Motor neuron (in vitro differentiated cells): ENCODE results near the gene MTA1. TPM values are rescaled to one million over a fixed set of nuclear protein-coding genes. Genes with fewer than 3 reads are reported as not detected.

Source experiments
- ATAC-seq, 8 experiments: fragments of 200-7000 bp; cut with Tn5 transposase; replicated peaks in 6 of 8; 2 replicates each; pipeline ENCODE4 v1.8.0; 2021; ENCODE audit warnings: mild to moderate bottlenecking in 8 of 8, moderate library complexity in 8 of 8
- H3K27ac ChIP-seq, 2 donors: fragments of 250-450 bp; sonication (Bioruptor Pico); 2 replicates each; pipeline ENCODE4 v1.9.0; 2021; ENCODE audit warnings: antibody characterized with exemption in 2 of 2, mild to moderate bottlenecking in 2 of 2, moderate library complexity in 1 of 2
- H3K4me1 ChIP-seq, 2 donors: fragments of 250-450 bp; sonication (Bioruptor Pico); replicated peaks in 1 of 2; 2 replicates each; pipeline ENCODE4 v1.6.1; 2021; ENCODE audit warnings: antibody characterized with exemption in 2 of 2, mild to moderate bottlenecking in 2 of 2, moderate library complexity in 1 of 2
- H3K4me3 ChIP-seq, 5 donors: fragments of 250-450 bp; sonication (Bioruptor Pico); 2 replicates each; pipeline ENCODE4 v1.9.0; 2021; ENCODE audit warnings: antibody characterized with exemption in 5 of 5, mild to moderate bottlenecking in 5 of 5, moderate library complexity in 4 of 5
- WGBS, 10 experiments: fragments of 450-650 bp; shearing (Covaris generic); methylation state at CpG; one replicate each; pipeline ENCODE4 v1.0.0; 2022; 5-methylcytosine and 5-hydroxymethylcytosine counted together
- in situ Hi-C, 9 experiments: fragments of 400-800 bp; cut with MboI; loops; one replicate each; pipeline ENCODE4 v1.15.0; 2021; ENCODE audit warnings: low sequenced_read_pairs in 9 of 9, low pct_unique_long_range_greater_than_20kb in 2 of 9; ENCODE audit not compliant: unreplicated experiment in 9 of 9
- total RNA-seq, 8 experiments: library from RNA; unstranded; fragments of 300-600 nt; gene quantifications; 2 replicates each; pipeline versions ENCODE4 v1.2.3 to v1.2.4, GENCODE V29; 2022

The MTA1 gene
- 100 to 1,000 TPM in 1 of 8 experiments, 10 to 100 TPM in 7; 27.1 to 101 (median 52.4) TPM for total RNA-seq

DNA sequence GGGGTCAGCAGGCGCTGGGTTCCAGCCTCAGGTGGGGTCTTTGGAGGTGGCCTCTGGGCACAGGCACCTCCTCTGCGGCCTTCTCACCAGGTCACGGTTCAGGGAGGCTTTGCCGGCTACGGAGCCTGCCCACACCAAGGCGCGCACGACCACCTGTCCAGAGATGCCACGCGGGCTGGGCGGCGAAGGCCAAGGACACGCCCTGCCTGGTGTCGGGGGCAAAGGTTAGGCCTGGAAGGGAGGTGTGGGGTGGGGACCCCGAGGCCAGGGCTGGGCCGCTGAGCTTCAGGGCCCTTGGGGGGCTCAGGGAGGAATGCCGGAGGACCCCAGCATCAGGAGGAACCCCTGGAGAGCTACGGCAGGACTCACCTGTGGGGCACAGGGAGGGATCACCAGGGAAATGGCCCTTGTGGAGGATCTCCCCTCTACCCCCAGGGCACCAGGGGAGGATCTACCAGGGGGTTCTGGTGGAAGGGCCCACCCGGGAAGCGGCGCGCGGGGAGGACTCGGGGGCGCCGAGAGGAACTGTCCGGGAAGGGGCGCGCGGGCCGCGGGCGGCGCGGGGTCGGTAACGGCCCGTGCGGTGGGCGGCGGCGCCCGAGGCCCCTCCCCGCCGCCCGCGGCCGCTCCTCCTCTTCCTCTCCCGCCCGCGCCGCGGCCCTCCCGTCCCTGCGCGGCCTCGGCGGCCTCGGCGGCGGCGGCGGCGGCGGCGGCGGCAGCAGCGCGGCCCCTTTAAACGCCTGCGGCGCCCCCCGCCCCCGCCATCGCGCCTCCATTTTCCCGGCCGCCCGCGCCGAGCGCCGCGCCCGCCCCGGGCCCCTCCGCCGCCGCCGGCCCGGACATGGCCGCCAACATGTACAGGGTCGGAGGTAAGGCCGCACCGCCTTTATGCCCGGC lies at the start of gene MTA1:
MTA1 (plus strand) TSS at position 633 of the 897 bp plus-strand sequence; CDS start at position 842, 209 bp downstream.
- Histone ChIP-seq H3K27ac (peak within 1 kb of the TSS; percentile 35 to 89), H3K4me1 (peaks cover 24 to 26% of the 10 kb centered on the region in 2 donors), H3K4me3 (peak within 1 kb of the TSS; percentile 45 to 98 (median 76))
- in situ Hi-C loops: no loop called here
- WGBS, 10 experiments: no CpG with 5 or more reads among the region's 96 CpGs
- ATAC-seq: peak; percentile 11 to 58 (median 28)

DNA sequence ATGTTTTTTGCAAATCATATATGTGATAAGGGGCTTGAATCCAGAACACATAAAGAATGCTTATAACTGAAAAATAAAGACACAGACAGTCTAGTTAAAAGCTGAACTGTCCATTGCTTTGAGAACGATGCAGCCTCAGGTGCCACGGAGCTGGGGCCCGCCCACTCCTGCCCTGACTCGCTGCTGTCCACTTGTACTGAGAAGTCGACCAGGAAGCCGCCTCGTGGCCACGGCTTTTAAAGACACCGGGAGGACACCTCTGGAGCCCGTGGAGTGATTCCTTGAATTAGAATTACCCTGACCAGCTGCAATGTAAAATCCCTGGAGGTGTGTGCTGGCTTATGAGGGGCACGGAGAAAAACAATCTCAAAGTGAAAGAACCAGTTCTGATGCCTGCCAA lies 45.2 kb upstream of the MTA1 start:
- WGBS, 10 experiments: 79 to 100% (median 91%) methylated on average over 1 to 11 of the region's 11 CpGs; no CpG with 5 or more reads in 2 of the 10 experiments
- no peak for ATAC-seq
- in situ Hi-C loops: loop anchor here in 1 of 9 experiments (25.0 kb wide), 1 partner anchor 162 kb away; no protein-coding TSS in a partner anchor
- no peak overlapping the region for H3K27ac ChIP-seq
- H3K4me3 ChIP-seq: no peak overlapping the region
- no peaks in the 10 kb centered on the region for H3K4me1 ChIP-seq

DNA sequence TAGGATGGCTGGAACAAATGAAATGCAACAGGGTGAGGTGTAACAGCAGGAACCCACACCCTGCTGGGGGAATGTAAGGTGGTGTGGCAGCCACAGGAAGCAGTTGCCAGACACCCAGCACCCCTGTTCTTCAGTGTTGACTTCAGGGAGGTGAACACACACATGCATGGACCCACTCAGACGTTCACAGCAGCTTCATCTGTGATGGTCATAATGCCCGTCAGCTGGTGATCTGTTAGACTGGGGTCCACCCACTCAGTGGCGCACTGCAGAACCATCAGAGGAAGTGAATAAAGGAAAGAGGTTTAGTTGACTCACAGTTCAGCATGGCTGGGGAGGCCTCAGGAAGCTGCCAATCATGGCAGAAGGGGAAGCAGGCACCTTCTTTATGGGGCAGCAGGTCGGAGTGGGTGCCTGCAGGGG lies 44.0 kb upstream of the MTA1 start:
- H3K4me3 ChIP-seq: no peak overlapping the region
- H3K27ac ChIP-seq: no peak overlapping the region
- in situ Hi-C loops: no loop called here
- 60 to 100% (median 90%) methylated on average over 1 of the region's 4 CpGs; no CpG with 5 or more reads in 6 of the 10 experiments for WGBS, 10 experiments
- no peaks in the 10 kb centered on the region for H3K4me1 ChIP-seq
- ATAC-seq: no peak

DNA sequence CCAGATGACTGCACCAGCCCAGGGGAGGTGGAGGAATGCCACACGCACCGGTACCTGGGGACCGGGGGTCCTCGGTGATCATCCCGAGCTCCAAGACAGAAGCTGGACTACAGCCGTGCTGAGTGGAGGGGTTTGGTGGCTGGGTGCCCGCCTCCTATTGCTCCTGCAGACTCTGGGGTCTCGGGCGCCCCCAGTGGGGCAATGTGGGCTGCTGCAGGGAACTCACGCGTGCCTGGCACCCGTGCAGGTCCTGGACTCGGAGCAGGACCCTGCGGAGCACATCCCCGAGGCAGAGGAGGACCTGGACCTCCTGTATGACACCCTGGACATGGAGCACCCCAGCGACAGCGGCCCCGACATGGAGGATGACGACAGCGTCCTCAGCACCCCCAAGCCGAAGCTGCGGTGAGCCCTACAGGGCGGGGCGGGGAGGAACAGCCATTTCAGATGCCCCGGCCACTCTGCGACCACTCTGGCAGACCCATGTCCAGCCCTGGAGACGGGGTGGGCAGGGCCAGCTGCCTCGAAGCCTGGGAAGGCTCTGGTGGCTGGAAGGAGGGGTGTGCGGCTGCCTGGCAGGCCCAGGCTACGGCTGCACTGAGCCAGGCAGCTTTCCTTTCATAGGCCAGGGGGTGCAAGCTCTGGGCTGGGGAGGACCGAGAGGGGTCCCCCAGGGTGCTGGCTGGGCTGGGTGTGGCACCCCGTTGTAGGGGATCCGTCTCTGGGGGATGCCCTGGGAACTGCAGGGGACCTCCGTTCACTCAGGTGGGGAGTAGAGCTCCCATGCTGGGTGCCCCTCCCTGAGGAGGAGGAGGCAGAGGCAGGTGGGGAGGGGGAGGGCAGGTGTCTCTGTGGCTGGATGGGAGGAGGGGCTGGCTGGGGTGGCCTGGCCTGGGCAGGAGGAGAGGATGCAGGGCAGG lies 42.8 kb upstream of the MTA1 start:
- Histone ChIP-seq H3K4me1 (no peaks in the 10 kb centered on the region), H3K4me3 (no peak overlapping the region), H3K27ac (no peak overlapping the region)
- peak in 2 of 8 experiments; percentile 10 to 22 for ATAC-seq
- WGBS, 10 experiments: 88% methylated on average over 5 of the region's 34 CpGs; no CpG with 5 or more reads in 9 of the 10 experiments
- in situ Hi-C loops: no loop called here

DNA sequence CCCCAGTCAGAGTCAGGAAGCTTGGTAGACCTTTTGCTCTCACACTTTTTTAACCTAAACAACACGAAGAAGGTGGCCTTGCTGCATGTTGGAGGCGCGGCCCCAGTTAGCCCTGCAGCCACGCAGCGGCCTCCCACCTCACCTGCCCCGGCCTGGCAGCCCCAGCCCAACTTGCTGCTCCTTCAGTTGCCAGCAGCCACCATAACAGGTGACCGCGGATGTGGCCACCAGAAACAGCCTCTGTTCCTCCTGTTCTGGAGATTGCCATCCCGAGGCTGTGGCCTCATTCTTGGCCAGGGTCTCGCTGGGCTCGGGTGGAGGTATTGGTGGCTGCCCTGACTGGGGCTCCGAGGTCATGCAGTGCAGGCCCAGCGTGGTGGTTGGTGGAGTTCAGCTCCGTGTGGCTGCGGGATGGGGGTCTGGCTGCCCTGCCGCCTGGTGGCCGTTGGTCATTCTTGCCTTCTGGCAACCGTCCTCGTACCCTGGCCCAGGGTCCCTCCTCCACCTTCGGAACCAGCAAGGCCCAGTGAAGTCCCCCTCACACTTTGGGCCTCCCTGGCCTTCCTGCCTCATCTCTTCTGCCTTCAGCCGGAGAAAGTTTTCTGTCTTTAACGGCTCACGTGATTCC lies 42.0 kb upstream of the MTA1 start:
- 56 to 88% (median 75%) methylated on average over 2 to 8 of the region's 23 CpGs; no CpG with 5 or more reads in 6 of the 10 experiments for WGBS, 10 experiments
- ATAC-seq: no peak
- in situ Hi-C loops: no loop called here
- no peaks in the 10 kb centered on the region for H3K4me1 ChIP-seq
- no peak overlapping the region for H3K4me3 ChIP-seq
- no peak overlapping the region for H3K27ac ChIP-seq

DNA sequence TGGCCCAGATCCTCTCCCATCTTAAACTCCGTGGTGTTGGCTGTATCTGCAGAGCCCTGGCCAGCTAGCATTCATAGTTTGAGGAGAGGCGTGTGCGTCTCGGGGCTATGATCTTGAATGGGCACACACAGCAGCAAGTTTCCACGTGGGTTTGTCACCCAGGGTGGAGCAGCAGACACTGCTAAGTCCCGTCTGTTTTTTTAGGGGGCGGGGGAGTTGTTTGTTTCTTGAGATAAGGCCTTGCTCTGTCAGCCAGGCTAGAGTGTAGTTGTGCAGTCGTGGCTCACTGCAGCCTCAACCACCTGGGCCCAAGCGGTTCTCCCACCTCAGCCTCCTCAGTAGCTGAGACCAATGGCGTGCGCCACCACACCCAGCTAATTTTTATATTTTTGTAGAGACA lies 41.4 kb upstream of the MTA1 start:
- ATAC-seq: no peak
- H3K4me1 ChIP-seq: no peaks in the 10 kb centered on the region
- in situ Hi-C loops: no loop called here
- no peak overlapping the region for H3K27ac ChIP-seq
- 10 to 100% (median 100%) methylated on average over 1 to 3 of the region's 11 CpGs; no CpG with 5 or more reads in 5 of the 10 experiments for WGBS, 10 experiments
- no peak overlapping the region for H3K4me3 ChIP-seq

DNA sequence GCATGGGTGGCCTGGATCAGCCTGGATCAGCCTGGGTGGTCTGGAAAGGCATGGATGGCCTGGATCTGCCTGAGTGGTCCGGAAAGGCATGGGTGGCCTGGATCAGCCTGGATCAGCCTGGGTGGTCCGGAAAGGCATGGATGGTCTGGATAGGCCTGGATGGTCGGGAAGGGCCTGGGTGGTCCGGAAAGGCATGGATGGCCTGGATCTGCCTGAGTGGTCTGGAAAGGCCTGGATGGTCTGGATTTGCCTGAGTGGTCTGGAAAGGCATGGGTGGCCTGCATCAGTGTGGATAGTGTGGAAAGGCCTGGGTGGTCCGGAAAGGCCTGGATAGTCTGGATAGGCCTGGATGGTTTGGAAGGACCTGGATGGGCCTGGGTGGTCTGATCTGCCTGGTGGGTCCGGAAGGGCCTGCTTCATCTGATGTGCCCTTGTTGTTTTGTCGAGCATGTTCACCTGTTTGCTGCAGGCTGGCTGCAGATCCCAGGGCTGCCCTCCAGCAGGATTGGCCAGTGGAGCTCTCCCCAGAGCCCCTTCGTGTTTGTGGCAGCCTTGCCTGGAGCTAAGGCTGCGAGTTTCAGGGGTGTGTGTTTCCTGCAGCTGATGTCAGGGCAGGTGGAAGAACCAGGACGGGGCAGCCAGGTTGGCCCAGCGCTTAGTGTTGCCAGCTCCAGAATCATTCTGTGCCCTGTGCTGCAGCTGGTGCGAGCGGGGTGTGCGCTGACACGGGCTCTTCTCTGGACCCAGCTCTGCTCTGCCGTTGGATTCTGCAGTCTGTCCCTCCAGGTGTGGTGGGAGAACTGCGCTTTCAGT lies 40.5 kb upstream of the MTA1 start:
- ATAC-seq: no peak
- Histone ChIP-seq H3K4me1 (no peaks in the 10 kb centered on the region), H3K27ac (no peak overlapping the region), H3K4me3 (no peak overlapping the region)
- 59 to 100% (median 93%) methylated on average over 1 to 5 of the region's 17 CpGs; no CpG with 5 or more reads in 5 of the 10 experiments for WGBS, 10 experiments
- in situ Hi-C loops: no loop called here

DNA sequence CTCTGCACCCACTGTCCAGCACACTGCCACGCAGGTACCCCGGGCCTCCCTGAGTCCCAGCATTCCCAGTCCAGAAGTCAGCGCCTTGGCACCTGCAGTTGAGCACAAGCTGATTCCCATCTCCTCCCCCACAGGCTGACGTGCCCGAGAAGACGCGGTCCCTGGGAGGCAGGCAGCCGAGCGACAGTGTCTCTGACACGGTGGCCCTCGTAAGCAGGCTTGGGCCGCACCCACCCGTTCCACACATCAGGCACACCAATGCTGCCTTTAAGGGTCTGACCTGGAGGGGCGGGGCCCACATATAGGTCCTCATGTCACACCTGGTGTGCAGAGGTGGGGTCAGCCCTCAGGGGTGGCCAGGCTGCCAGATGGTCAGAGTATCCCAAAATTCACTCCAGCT lies 39.7 kb upstream of the MTA1 start:
- no CpG with 5 or more reads among the region's 14 CpGs for WGBS, 10 experiments
- Histone ChIP-seq H3K4me1 (no peaks in the 10 kb centered on the region), H3K27ac (no peak overlapping the region), H3K4me3 (no peak overlapping the region)
- in situ Hi-C loops: no loop called here
- no peak for ATAC-seq

DNA sequence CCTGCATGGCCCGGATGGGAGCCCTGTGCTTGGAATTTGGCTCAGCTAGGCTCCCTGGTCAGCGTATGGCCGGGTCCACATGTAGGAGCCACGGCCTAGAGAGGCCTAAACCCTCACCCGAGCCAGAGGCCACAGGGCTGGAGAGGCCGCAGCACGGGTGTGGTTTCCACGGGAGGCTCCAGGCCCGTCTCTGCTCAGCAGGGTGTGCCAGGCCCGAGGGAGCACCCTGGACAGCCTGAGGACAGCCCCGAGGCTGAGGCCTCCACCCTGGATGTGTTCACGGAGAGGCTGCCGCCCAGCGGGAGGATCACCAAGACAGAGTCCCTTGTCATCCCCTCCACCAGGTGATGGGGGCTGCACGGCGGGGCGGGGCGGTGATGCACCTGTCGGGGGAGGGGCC lies 38.9 kb upstream of the MTA1 start:
- in situ Hi-C loops: no loop called here

DNA sequence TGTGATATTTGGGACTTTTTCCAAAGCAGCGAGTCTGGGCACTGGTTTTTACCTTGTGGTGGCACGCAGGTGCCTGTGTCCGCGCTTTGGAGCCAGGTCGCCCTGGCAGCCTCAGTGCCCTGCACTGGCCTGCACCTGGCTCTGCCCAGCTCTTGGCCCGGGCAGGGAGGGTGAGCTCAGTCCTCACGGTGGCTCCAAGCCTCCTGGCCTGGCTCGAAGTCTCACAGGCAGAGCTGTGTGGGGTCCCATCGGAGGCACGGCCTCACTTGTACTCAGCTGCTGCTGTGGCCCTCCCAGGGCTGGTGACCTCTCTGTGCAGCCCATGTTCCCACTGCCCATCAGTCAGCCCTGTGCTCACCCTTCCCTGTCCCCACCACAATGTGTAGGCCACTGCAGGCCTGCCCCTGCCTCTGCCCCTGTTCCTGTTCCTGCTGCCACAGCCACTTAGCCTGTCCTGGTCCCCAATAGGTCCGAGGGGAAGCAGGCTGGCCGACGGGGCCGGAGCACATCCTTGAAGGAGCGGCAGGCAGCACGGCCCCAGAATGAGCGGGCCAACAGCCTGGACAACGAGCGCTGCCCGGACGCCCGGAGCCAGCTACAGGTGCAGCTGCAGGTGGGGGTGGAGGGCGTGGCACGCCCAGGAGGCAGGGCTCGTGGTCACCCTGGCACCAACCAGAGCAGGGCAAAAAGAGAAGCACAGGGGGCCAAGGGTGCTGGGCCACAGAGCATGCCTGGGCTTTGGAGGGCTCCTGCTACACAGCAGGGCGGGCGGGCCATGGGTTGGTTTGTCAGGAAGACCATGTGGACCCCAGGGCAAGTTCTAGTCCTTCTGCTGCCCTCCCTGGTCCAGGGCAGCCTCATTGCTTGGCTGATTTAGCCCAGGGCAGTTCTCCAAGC lies 37.9 kb upstream of the MTA1 start:
- ATAC-seq: no peak
- Histone ChIP-seq H3K4me3 (no peak overlapping the region), H3K27ac (no peak overlapping the region), H3K4me1 (no peaks in the 10 kb centered on the region)
- 88 to 100% (median 95%) methylated on average over 1 to 12 of the region's 27 CpGs; no CpG with 5 or more reads in 5 of the 10 experiments for WGBS, 10 experiments
- in situ Hi-C loops: no loop called here

More for the DNA sequence above, 38.9 kb upstream of the MTA1 start:
- peak in 2 of 8 experiments; percentile 80 to 95 for ATAC-seq
- H3K4me3 ChIP-seq: no peak overlapping the region
- H3K27ac ChIP-seq: no peak overlapping the region
- WGBS, 10 experiments: 40% methylated on average over 2 of the region's 19 CpGs; no CpG with 5 or more reads in 9 of the 10 experiments
- H3K4me1 ChIP-seq: no peaks in the 10 kb centered on the region

DNA sequence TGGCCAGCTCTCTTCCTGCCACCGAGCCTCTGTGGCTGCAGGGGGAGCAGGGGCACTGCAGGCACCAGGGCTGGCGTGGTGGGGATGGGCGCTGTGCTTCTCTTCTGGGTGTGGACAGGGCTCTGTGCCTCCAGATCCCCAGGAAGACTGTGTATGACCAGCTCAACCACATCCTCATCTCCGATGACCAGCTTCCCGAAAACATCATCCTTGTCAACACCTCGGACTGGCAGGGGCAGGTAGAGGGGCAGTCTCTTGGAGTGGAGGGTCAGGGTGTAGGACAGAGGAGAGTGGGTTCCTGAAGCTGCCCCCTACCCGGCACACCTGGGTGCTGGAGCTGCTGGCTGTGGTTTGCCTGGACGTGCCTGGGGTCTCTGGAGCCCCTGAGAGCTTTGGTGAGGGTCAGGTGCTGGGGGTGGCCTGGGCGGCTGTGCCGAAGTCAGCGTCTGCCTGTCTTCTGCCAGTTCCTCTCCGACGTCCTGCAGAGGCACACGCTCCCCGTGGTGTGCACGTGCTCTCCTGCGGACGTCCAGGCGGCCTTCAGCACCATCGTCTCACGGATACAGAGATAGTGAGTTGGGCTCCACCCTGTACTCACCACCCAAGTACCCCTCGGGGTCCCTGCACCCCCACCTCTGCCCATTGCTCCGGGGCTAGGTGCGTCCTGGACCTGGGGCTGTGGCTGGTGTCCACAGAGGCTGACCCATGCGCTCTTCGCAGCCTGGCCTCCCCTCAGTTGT lies 37.1 kb upstream of the MTA1 start:
- Histone ChIP-seq H3K4me1 (no peaks in the 10 kb centered on the region), H3K4me3 (no peak overlapping the region), H3K27ac (no peak overlapping the region)
- no peak for ATAC-seq
- 80 to 100% (median 90%) methylated on average over 2 to 11 of the region's 26 CpGs; no CpG with 5 or more reads in 5 of the 10 experiments for WGBS, 10 experiments
- in situ Hi-C loops: no loop called here
